Subcutaneous adipose tissue (tissue), 4 donors: ENCODE data around the gene ACP6. TPM values are rescaled to one million over a fixed set of nuclear protein-coding genes. Genes with fewer than 3 reads are reported as not detected.

Experiments
- small RNA-seq: library from RNA; depleted of rRNA; stranded (forward); fragments of <200 nt; gene quantifications from one replicate; pipeline ENCODE3, GENCODE V24; 2016
- total RNA-seq, 4 donors: library from RNA; depleted of rRNA; stranded (reverse); fragments of >200 nt; gene quantifications; one replicate each; pipeline ENCODE4 v1.1.0, GENCODE V29; 2016
- TF ChIP-seq, protein P1 (sequence below): fragments of 450-650 bp; IDR thresholded peaks from one replicate; pipeline ENCODE4 v1.5.1; 2016; ENCODE audit warnings: low read depth, mild to moderate bottlenecking, control low read depth, antibody characterized with exemption, moderate library complexity

ACP6 gene
- total RNA-seq, 4 donors from 2014 or later = 4.2 to 19.2 (median 7.5) TPM

DNA sequence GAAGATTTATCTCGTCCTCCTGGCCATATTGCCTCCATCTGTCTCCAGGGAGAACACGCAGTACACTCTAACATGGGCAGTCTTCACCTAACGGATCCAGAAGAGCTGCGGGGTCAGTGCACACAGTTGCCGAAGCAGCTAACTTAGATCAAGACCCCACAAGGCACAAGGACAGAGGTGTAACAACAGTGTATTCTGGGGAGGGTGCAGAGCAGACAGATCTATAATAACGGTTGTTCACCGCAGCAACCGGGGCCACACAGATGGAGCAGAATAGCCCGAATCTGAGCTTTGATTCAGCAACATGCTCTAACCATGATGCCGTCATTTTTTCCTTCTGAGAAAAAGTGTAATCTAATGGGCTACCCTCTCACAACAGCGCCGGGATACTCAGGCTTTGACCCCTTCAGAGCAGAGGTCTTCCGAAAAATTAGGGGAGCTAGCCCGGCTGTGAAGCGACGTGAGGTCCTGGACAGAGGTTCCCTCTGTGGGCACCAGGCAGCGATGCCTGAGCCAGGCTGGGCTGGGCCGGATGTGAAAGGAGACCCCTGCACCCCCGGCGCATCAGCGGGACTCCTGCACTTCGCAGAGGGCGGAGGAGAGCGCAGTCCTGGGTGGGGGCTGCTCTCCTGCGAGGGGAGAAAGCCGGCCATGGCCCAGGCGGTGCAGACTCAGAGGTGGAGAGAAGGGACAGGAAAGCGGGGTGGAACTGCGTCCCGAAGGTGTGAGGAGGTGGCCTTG lies 71.5 kb downstream of the ACP6 start:
- TF ChIP-seq, protein P1, sequence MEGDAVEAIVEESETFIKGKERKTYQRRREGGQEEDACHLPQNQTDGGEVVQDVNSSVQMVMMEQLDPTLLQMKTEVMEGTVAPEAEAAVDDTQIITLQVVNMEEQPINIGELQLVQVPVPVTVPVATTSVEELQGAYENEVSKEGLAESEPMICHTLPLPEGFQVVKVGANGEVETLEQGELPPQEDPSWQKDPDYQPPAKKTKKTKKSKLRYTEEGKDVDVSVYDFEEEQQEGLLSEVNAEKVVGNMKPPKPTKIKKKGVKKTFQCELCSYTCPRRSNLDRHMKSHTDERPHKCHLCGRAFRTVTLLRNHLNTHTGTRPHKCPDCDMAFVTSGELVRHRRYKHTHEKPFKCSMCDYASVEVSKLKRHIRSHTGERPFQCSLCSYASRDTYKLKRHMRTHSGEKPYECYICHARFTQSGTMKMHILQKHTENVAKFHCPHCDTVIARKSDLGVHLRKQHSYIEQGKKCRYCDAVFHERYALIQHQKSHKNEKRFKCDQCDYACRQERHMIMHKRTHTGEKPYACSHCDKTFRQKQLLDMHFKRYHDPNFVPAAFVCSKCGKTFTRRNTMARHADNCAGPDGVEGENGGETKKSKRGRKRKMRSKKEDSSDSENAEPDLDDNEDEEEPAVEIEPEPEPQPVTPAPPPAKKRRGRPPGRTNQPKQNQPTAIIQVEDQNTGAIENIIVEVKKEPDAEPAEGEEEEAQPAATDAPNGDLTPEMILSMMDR = no peak

- TF ChIP-seq, protein P1 = no peak
Measured at GRCh38 chr1:147597010-147597409, 73.3 kb downstream of the ACP6 start.

Small RNAs within 50 kb of the gene (small RNA-seq; reads per million reads assigned to genes)
- not detected for gene RN7SL261P

Other genes with a start within 250 kb of the ACP6 start
- 1 to 10 TPM; 3.8 to 9.0 (median 8.1) TPM for gene BCL9, start 129.0 kb downstream of the ACP6 start, total RNA-seq
- gene GJA5, start 90.1 kb upstream of the ACP6 start, total RNA-seq = 10 to 100 TPM in 2 of 4 donors, 1 to 10 TPM in 2; 4.2 to 15.3 (median 11.5) TPM
- not detected for gene GJA8, start 232.3 kb upstream of the ACP6 start, total RNA-seq